ENCODE data around the gene ANKS1A.

The ANKS1A gene

DNA sequence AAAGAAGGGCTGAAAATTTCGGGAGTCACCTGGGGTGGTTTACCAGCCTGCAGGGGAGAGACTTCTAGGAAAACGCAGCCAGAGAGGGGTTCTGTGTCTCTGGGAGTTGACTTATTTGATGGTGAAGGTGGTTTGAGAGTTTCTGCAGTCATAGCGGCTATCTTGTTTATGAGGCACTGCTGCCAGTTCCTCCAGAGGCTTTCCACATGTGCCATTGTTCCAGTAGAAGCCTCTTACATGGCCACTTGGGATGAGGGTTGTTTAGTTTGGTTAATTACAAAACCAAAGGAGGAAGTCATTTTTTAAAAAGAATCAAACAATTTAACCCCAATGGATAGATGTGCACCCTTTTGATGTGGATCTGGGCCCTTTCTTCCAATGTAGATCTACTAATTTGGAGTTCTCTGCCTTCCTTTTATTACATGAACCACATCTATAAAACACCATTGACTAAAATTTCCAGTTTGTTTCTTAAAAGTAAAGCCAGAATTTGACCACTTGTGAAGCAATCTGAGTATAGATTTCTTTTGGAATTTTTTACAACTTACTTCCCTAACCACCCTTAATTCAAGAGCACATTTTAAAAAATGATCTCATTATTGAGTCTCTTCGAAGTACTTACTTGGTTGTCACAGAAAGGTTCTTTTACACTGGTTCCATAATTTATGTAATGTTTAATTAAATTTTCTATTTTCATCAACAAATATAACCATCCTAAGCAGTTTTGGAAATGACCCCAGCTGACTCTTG, 154.5 kb downstream of the ANKS1A start:
- no peak for DNase-seq

DNA sequence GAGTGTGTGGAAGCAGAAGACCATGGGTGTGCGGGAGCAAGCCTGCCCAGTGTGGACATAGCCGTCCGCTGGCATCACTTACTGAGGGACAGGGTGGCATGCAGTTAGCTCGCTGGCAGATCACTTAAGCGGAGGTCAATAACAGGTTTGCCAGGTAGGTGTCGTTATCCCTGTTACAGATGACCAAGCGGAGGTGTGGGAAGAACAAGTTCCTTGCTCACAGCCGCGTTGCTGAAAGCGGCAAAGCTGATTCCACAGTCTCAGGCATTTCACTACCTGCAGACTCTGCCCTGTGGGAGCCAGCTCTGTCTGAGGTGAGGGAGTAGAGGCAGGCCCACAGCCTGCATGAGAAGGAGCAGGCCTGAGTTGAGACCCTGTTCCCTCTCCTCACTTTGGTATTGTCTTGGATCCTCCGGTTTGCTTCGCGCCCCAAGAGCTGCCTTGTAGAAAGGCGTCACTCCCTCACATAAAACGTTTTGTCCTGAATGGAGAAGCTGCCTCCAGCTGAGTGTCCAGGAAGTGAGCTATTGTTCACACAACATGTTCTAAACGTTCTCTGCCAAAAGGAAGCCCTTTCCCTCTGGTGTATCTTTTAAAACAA, 155.2 kb downstream of the ANKS1A start:
- no peak for DNase-seq

DNA sequence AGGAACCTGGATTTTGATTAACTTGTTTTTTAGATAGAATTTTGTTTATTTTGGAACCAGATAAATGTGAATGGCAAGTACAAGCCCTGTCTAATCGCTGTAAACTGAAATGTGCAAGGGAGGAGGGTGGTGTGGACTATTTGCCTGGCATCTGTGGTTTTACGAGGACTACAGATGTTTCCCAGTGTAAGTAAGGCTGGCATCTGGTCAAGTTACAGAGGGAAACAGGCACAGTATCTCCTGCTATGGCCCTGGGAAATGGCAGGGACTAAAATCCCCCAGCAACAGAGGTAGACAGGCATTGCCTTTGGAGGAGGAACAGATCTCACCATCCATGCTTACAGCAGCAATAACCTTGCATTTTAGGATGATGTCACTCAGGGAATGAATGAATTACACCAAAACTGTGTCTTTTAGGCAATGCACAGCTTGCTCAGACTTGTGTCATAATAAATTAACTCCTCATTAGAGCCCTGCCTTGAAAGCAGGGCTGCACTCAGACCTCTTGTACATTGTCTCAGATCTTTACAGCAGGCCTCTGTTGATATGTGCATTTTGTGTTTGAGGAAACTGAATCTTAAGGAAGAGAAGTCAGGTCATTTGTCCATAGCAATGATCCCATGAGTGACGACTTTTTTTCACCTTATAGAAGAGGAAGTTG, 155.8 kb downstream of the ANKS1A start:
- DNase-seq = no peak

DNA sequence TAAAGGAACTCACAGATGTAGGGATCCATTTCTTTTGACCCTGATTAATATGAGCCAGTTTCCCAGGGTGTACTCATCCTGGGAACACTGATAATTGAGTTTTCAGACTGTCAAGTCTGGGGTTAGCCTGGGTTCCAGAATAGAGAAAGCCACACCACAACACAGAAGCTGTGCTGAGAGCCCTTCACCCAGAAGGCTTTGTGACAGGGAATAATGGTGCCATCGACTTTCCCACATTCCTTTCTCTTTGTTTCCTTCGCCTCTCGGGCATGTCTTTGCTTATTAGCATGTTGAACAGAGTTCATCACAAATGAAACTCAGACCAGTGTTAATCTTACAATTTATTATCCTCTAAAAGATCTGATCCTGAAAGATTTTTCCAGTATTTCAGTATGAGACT, 157.0 kb downstream of the ANKS1A start:
- no peak for DNase-seq

- DNase-seq = no peak
These were observed 157.8 kb downstream of the ANKS1A start for GRCh38 chr6:35046862-35047261.

- no peak for DNase-seq
These were observed 158.4 kb downstream of the ANKS1A start for GRCh38 chr6:35047265-35048011.

DNA sequence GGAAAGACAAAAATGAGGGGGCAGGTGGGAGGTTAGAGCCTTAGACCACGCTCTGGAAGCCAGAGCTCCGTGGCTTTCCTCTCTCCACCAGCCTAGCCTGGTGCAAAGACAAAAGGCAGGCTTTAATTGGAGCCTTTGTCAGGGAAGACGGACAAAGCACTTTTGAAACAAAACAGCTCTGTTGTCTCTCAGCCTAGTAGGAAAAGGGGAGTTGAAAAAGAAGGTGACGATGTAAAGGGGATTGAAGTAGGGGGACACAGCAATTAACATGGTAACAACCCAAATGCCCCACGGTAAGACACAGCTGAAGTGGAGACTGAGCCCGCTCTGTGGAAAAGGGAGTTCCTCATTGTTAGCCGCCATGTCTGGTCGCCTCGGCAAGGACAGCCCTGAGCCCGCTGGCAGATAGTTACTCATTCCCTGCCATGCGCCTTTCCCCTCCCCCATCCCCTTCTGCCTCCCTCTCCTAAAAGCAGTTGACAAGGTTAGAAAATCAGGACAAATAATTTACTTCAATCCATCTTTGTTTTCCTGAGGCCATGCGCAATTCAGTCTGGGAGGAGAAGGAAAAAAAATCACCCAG, 159.1 kb downstream of the ANKS1A start:
- DNase-seq = no peak

DNA sequence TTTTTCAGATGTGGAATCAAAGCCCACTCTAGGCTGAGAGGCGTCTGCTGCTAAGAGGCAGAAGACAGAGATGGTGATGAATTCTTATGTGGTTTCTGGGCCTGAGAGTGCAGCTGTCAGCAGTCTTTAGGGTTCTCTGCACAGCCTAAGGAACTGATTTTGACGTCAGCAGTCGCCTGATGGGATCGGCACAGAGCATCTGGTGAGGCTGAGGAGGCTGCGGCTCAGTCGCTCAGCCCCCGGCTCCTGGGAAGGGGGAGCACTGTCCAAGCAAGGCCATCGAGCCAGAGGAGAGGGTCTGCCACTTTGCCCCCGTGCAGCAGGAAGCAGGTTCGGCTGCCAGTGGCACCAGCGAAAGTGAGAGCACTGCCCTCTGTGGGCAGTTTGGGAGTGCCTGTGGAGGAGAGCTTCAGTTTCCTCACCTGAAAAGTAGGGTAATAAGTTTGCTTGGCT, 159.6 kb downstream of the ANKS1A start:
- no peak for DNase-seq

DNA sequence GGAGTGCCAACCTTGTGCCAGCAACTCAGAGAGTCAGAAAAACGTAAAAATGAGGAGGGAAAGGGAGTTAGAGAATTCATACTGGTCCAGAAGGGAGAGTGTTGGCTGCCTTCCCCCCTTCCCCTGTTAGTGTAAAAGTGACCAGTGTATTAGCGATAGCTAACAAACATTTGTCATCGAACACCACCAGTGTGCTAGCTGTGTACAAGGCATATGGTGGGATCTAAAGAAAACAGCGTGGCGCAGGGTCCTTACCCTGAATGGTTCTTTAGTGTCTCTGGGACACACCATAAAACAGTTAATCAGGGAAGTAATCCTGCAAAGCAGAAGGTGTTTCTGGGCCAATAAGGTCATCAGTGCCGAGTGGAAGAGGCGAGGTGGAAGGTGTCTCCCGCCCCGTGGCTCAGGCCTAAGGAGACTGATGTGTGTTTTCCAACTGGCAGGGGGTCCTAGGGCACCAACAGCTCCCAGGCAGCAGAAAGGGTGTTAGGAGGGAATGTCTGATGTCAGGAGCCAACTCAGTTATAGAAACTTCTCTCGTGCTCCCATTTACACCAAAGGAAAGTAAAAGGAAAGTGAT, 160.2 kb downstream of the ANKS1A start:
- DNase-seq = no peak

DNA sequence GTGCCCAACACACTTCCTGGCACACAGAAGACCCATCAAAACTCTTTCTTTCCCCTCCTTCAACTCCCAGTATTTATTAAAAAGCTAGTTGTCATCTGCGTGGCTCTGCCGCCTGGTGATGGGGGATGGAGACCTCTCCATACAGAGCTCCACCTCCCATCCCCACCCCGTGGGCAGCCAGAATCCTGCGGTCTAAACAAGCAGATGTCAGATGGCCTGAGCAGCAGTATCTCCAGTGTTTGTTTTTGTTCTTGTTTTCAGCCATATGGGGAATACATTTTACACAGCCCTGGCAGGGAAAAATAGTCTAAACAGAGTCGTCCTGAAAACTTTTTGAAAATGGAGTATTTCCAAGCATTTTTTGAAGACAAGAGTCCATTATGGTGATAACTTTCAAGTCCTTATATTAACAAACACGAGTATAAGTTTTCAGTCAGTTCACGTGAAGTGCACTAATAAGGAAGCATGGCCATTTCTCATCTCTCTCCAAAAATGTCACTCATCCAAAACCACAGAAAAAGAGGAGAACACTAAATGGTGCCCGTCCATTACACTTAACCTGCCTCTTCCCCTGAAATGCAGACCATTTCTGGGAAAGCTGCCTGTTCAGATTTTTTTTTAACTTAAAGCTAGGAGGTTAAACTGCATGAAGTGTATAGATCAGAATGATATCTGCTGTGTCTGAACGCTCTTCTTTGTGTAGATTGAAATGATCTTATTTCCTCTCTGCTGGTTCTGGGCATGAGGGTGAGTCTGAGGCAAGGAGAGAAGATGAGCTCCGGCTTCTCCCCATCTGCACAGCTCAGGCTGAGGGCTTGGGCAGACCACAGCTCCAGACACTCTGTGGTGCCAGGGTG, 161.1 kb downstream of the ANKS1A start:
- no peak for DNase-seq

GRCh38 chr6:35050757-35051330, 161.8 kb downstream of the ANKS1A start:
- no peak for DNase-seq

GRCh38 chr6:35051396-35051795, 162.3 kb downstream of the ANKS1A start:
- no peak for DNase-seq

GRCh38 chr6:35051997-35052583, 163.0 kb downstream of the ANKS1A start:
- DNase-seq = no peak

GRCh38 chr6:35052694-35053565, 163.9 kb downstream of the ANKS1A start:
- no peak for DNase-seq

GRCh38 chr6:35053701-35054100, 164.6 kb downstream of the ANKS1A start:
- DNase-seq = no peak

- no peak for DNase-seq
These were observed 165.2 kb downstream of the ANKS1A start for GRCh38 chr6:35054106-35054742.

- DNase-seq = no peak
These were observed 165.7 kb downstream of the ANKS1A start for GRCh38 chr6:35054743-35055130.

DNA sequence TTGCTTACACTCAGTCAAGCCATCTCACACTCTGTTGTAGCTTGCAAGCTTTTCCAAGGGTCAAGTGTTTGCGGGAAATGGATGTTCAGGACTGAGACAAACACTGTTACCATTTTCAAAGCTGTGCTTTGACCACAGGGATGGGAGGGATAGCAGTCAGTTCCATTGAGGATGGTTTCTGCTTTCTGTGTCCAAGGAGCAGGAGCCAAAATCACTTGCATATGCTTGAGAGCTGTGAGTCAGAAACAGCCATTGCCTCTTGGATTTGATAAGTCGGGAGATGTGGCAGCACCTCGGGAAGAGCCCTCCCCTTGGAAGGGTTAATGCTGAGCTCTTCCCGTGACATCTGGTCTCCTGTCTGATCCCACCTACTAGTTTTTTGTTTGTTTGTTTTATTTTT, 166.8 kb downstream of the ANKS1A start:
- no peak for DNase-seq

- DNase-seq = no peak
These were observed 167.9 kb downstream of the ANKS1A start for GRCh38 chr6:35056952-35057351.

Data from NCI-H2107 (cell line).